Keratinocyte (primary cell): ENCODE results near the gene MPND.
A peak's percentile ranks its signal among the peaks of the same experiment; 100 is the strongest.

Experiments used
- CTCF ChIP-seq, 3 experiments: IDR thresholded peaks in 1 of 3; conservative IDR thresholded peaks in 1 of 3; optimal IDR thresholded peaks in 1 of 3; 2 replicates in 2 of 3; 3 replicates in 1 of 3; pipeline versions ENCODE3 to v1.5.1; 2011; ENCODE audit warnings: low read length in 3 of 3, mild to moderate bottlenecking in 3 of 3, moderate library complexity in 2 of 3, control low read depth in 1 of 3, inconsistent platforms in 1 of 3; ENCODE audit not compliant: insufficient read depth in 2 of 3; ENCODE audit errors: extremely low read depth in 1 of 3
- EZH2 ChIP-seq: IDR thresholded peaks from one replicate; pipeline ENCODE4 v1.6.1; 2012; ENCODE audit warnings: inconsistent platforms, mild to moderate bottlenecking, low read length, moderate library complexity

GRCh38 chr19:4369109-4369887 is 25.9 kb downstream of the MPND start:
- TF ChIP-seq CTCF (optimal IDR thresholded peaks at IDR 0.05 in 1 of 3, IDR thresholded peaks at IDR 0.05 in 1 of 3, conservative IDR thresholded peaks at IDR 0.05 in 1 of 3; ENCODE audit: extremely low read depth in 1 of 3, insufficient read depth in 2 of 3, low read length in 3 of 3) (peak in 1 of 3 experiments; percentile 8), EZH2 (no peak)
